ENCODE measurements around the gene FBL.

DNA sequence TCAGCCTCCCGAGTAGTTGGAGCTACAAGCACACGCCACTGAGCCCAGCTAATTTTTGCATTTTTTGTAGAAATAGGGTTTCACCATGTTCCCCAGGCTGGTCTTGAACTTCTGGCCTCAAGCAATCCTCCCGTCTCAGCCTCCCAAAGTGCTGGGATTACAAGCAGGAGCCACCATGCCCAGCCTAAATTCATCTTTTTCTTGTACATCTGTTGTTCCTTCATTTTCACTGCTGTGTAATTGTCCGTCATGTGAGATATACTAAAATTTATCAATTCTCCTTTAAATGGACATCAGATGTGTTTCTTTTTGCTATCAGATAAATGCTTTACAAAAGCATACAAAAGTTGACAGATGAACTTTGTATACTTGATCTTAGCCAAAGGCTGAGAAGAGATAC is 35.1 kb downstream of the FBL start:
- no peak for TF ChIP-seq CTCF (IDR thresholded peaks at IDR 0.05 in 4 of 5, conservative IDR thresholded peaks at IDR 0.05 in 1 of 5)
- no peak for TF ChIP-seq POLR2A (IDR thresholded peaks at IDR 0.05)
